Measurements from ENCODE around the gene IER5. TPM values are rescaled to one million over a fixed set of nuclear protein-coding genes. Genes with fewer than 3 reads are reported as not detected.
"Not testable (repeated sequence)": the region's sequence is repeated elsewhere in the genome, so short reads cannot be mapped to it uniquely, and the experiment has no call there.

IER5 gene
- total and polyA plus RNA-seq, 2 donors from 2014 or later, result 3.9 to 11.0 TPM

- Histone ChIP-seq H3K27me3 (ENCODE audit: control insufficient read depth, insufficient read depth, low read length) (no peaks in the 10 kb centered on the region), H3K9me3 (ENCODE audit: control insufficient read depth in 2 of 3, insufficient read depth in 1 of 3, low read length in 3 of 3) (no peaks in the 10 kb centered on the region), H3K9ac (ENCODE audit: low read length in 3 of 3) (no peak overlapping the region), H3K27ac (ENCODE audit: low read depth in 2 of 2, low read length in 2 of 2) (no peak overlapping the region), H3K4me3 (ENCODE audit: low read length in 3 of 3) (no peak overlapping the region), H3K4me1 (ENCODE audit: control insufficient read depth in 2 of 3, insufficient read depth in 2 of 3, low read depth in 1 of 3, low read length in 3 of 3) (no peaks in the 10 kb centered on the region), H3K36me3 (ENCODE audit: control insufficient read depth in 2 of 3, insufficient read depth in 3 of 3, low read length in 3 of 3) (no peaks in the 10 kb centered on the region)
- no peak for TF ChIP-seq CTCF (IDR thresholded peaks at IDR 0.05; ENCODE audit: borderline replicate concordance, extremely low read depth, insufficient read depth)
- no peak for DNase-seq
- FAIRE-seq, result no peak
- intact Hi-C loops (cut with DNase I), result no loop called here
Observed at GRCh38 chr1:181043025-181043888, 45.2 kb upstream of the IER5 start.

GRCh38 chr1:181044449-181044966 is 44.0 kb upstream of the IER5 start:
- intact Hi-C loops (cut with DNase I), result no loop called here
- Histone ChIP-seq H3K9ac (ENCODE audit: low read length in 3 of 3) (no peak overlapping the region), H3K9me3 (ENCODE audit: control insufficient read depth in 2 of 3, insufficient read depth in 1 of 3, low read length in 3 of 3) (no peaks in the 10 kb centered on the region), H3K27ac (ENCODE audit: low read depth in 2 of 2, low read length in 2 of 2) (no peak overlapping the region), H3K4me1 (ENCODE audit: control insufficient read depth in 2 of 3, insufficient read depth in 2 of 3, low read depth in 1 of 3, low read length in 3 of 3) (no peaks in the 10 kb centered on the region), H3K27me3 (ENCODE audit: control insufficient read depth, insufficient read depth, low read length) (no peaks in the 10 kb centered on the region), H3K4me3 (ENCODE audit: low read length in 3 of 3) (no peak overlapping the region), H3K36me3 (ENCODE audit: control insufficient read depth in 2 of 3, insufficient read depth in 3 of 3, low read length in 3 of 3) (no peaks in the 10 kb centered on the region)
- FAIRE-seq (no peak), DNase-seq (no peak)
- TF ChIP-seq CTCF (IDR thresholded peaks at IDR 0.05; ENCODE audit: borderline replicate concordance, extremely low read depth, insufficient read depth), result no peak

- H3K4me3 ChIP-seq (ENCODE audit: low read length in 3 of 3); H3K9me3 ChIP-seq (ENCODE audit: control insufficient read depth in 2 of 3, insufficient read depth in 1 of 3, low read length in 3 of 3); H3K27ac ChIP-seq (ENCODE audit: low read depth in 2 of 2, low read length in 2 of 2); H3K27me3 ChIP-seq (ENCODE audit: control insufficient read depth, insufficient read depth, low read length); H3K36me3 ChIP-seq (ENCODE audit: control insufficient read depth in 2 of 3, insufficient read depth in 3 of 3, low read length in 3 of 3); H3K4me1 ChIP-seq (ENCODE audit: control insufficient read depth in 2 of 3, insufficient read depth in 2 of 3, low read depth in 1 of 3, low read length in 3 of 3); DNase-seq; FAIRE-seq; intact Hi-C loops (cut with DNase I); H3K9ac ChIP-seq (ENCODE audit: low read length in 3 of 3): not testable (repeated sequence)
Observed at GRCh38 chr1:181045946-181046345, 42.6 kb upstream of the IER5 start.

- Histone ChIP-seq H3K36me3 (ENCODE audit: control insufficient read depth in 2 of 3, insufficient read depth in 3 of 3, low read length in 3 of 3) (no peaks in the 10 kb centered on the region), H3K27me3 (ENCODE audit: control insufficient read depth, insufficient read depth, low read length) (no peaks in the 10 kb centered on the region), H3K4me1 (ENCODE audit: control insufficient read depth in 2 of 3, insufficient read depth in 2 of 3, low read depth in 1 of 3, low read length in 3 of 3) (no peaks in the 10 kb centered on the region), H3K9me3 (ENCODE audit: control insufficient read depth in 2 of 3, insufficient read depth in 1 of 3, low read length in 3 of 3) (no peaks in the 10 kb centered on the region), H3K4me3 (ENCODE audit: low read length in 3 of 3) (no peak overlapping the region), H3K9ac (ENCODE audit: low read length in 3 of 3) (no peak overlapping the region), H3K27ac (ENCODE audit: low read depth in 2 of 2, low read length in 2 of 2) (no peak overlapping the region)
- DNase-seq (no peak), FAIRE-seq (no peak)
- intact Hi-C loops (cut with DNase I), result no loop called here
- TF ChIP-seq CTCF (IDR thresholded peaks at IDR 0.05; ENCODE audit: borderline replicate concordance, extremely low read depth, insufficient read depth), result no peak
Observed at GRCh38 chr1:181049378-181049777, 39.1 kb upstream of the IER5 start.

Measured in kidney (tissue), 14 donors.